ENCODE measurements around the gene CDS2.

Gene CDS2

GRCh38 chr20:5207138-5207537 is 80.3 kb downstream of the CDS2 start:
- ATAC-seq = no peak
- TF ChIP-seq TOX (CRISPR knock-in tag; IDR thresholded peaks at IDR 0.05; ENCODE audit: borderline replicate concordance) = no peak
- no peak for TF ChIP-seq ZNF70 (CRISPR knock-in tag; IDR thresholded peaks at IDR 0.05)
- no peak for TF ChIP-seq ZNF565 (CRISPR knock-in tag; conservative IDR thresholded peaks at IDR 0.05; ENCODE audit: low read depth)
- TF ChIP-seq BACH2 (CRISPR knock-in tag; IDR thresholded peaks at IDR 0.05; ENCODE audit: borderline replicate concordance) = no peak
- TF ChIP-seq ZFP30 (CRISPR knock-in tag; IDR thresholded peaks at IDR 0.05) = no peak
- no peak for TF ChIP-seq SNAI2 (CRISPR knock-in tag; IDR thresholded peaks at IDR 0.05)
- TF ChIP-seq CSDC2 (CRISPR knock-in tag; IDR thresholded peaks at IDR 0.05) = no peak
- no peak for TF ChIP-seq TCF4 (CRISPR knock-in tag; IDR thresholded peaks at IDR 0.05; ENCODE audit: borderline replicate concordance)
- no peak for TF ChIP-seq CSRNP3 (CRISPR knock-in tag; IDR thresholded peaks at IDR 0.05)
- TF ChIP-seq, protein P1, sequence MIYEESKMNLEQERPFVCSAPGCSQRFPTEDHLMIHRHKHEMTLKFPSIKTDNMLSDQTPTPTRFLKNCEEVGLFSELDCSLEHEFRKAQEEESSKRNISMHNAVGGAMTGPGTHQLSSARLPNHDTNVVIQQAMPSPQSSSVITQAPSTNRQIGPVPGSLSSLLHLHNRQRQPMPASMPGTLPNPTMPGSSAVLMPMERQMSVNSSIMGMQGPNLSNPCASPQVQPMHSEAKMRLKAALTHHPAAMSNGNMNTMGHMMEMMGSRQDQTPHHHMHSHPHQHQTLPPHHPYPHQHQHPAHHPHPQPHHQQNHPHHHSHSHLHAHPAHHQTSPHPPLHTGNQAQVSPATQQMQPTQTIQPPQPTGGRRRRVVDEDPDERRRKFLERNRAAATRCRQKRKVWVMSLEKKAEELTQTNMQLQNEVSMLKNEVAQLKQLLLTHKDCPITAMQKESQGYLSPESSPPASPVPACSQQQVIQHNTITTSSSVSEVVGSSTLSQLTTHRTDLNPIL (CRISPR knock-in tag; IDR thresholded peaks at IDR 0.05; ENCODE audit: low read depth) = no peak

- TF ChIP-seq, protein P1 (CRISPR knock-in tag; IDR thresholded peaks at IDR 0.05; ENCODE audit: low read depth) = no peak
- TF ChIP-seq ZFP30 (CRISPR knock-in tag; IDR thresholded peaks at IDR 0.05) = no peak
- TF ChIP-seq CSDC2 (CRISPR knock-in tag; IDR thresholded peaks at IDR 0.05) = no peak
- no peak for TF ChIP-seq ZNF565 (CRISPR knock-in tag; conservative IDR thresholded peaks at IDR 0.05; ENCODE audit: low read depth)
- TF ChIP-seq ESRRG (CRISPR knock-in tag; IDR thresholded peaks at IDR 0.05) = no peak
- TF ChIP-seq POU6F1 (CRISPR knock-in tag; IDR thresholded peaks at IDR 0.05; ENCODE audit: borderline replicate concordance, low read depth) = no peak
- no peak for TF ChIP-seq ZFP3 (CRISPR knock-in tag; IDR thresholded peaks at IDR 0.05)
- no peak for TF ChIP-seq OSR1 (CRISPR knock-in tag; IDR thresholded peaks at IDR 0.05)
- no peak for TF ChIP-seq BACH2 (CRISPR knock-in tag; IDR thresholded peaks at IDR 0.05; ENCODE audit: borderline replicate concordance)
- TF ChIP-seq ZNF70 (CRISPR knock-in tag; IDR thresholded peaks at IDR 0.05) = no peak
- TF ChIP-seq ZNF8 (CRISPR knock-in tag; IDR thresholded peaks at IDR 0.05) = no peak
- TF ChIP-seq TSHZ2 (CRISPR knock-in tag; IDR thresholded peaks at IDR 0.05) = no peak
- TF ChIP-seq ISL1 (CRISPR knock-in tag; IDR thresholded peaks at IDR 0.05) = no peak
- TF ChIP-seq, protein P2, sequence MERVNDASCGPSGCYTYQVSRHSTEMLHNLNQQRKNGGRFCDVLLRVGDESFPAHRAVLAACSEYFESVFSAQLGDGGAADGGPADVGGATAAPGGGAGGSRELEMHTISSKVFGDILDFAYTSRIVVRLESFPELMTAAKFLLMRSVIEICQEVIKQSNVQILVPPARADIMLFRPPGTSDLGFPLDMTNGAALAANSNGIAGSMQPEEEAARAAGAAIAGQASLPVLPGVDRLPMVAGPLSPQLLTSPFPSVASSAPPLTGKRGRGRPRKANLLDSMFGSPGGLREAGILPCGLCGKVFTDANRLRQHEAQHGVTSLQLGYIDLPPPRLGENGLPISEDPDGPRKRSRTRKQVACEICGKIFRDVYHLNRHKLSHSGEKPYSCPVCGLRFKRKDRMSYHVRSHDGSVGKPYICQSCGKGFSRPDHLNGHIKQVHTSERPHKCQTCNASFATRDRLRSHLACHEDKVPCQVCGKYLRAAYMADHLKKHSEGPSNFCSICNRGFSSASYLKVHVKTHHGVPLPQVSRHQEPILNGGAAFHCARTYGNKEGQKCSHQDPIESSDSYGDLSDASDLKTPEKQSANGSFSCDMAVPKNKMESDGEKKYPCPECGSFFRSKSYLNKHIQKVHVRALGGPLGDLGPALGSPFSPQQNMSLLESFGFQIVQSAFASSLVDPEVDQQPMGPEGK (CRISPR knock-in tag; IDR thresholded peaks at IDR 0.05; ENCODE audit: borderline replicate concordance) = no peak
- no peak for TF ChIP-seq PPARA (CRISPR knock-in tag; IDR thresholded peaks at IDR 0.05; ENCODE audit: borderline replicate concordance)
- no peak for ATAC-seq
Measured at GRCh38 chr20:5211803-5212714, 85.3 kb downstream of the CDS2 start.

All from SK-N-SH treated with all-trans-retinoic acid at 6 μM for 48 hours (cell line).